Hematopoietic multipotent progenitor cell treated with erythropoietin and hydrocortisone succinate and interleukin-3 and kit ligand, for 15 days (in vitro differentiated cells): ENCODE data around the gene CLEC3B.

Experiments
- DNase-seq: peaks from one replicate; pipeline ENCODE4 v3.0.0-alpha.2; 2015; ENCODE audit warnings: low spot score

CLEC3B gene

GRCh38 chr3:45003406-45003805 is 22.7 kb upstream of the CLEC3B start:
- DNase-seq, result no peak

GRCh38 chr3:45003859-45004258 is 22.2 kb upstream of the CLEC3B start:
- no peak for DNase-seq

GRCh38 chr3:45007091-45007490 is 19.0 kb upstream of the CLEC3B start:
- DNase-seq, result no peak

GRCh38 chr3:45008117-45008516 is 18.0 kb upstream of the CLEC3B start:
- DNase-seq, result no peak

- DNase-seq, result no peak
Observed at GRCh38 chr3:45009868-45010267, 16.2 kb upstream of the CLEC3B start.

GRCh38 chr3:45010811-45011333 is 15.2 kb upstream of the CLEC3B start:
- no peak for DNase-seq

GRCh38 chr3:45011756-45012508 is 14.2 kb upstream of the CLEC3B start:
- DNase-seq, result no peak

GRCh38 chr3:45012577-45012976 is 13.5 kb upstream of the CLEC3B start:
- no peak for DNase-seq

GRCh38 chr3:45016916-45017315 is 9.2 kb upstream of the CLEC3B start:
- no peak for DNase-seq

GRCh38 chr3:45017821-45018220 is 8.3 kb upstream of the CLEC3B start:
- DNase-seq, result no peak

GRCh38 chr3:45020534-45020933 is 5.6 kb upstream of the CLEC3B start:
- DNase-seq, result no peak

GRCh38 chr3:45021524-45022297 is 4.4 kb upstream of the CLEC3B start:
- DNase-seq, result no peak

- no peak for DNase-seq
Observed at GRCh38 chr3:45023675-45024074, 2.4 kb upstream of the CLEC3B start.

GRCh38 chr3:45024542-45025255 is 1.4 kb upstream of the CLEC3B start:
- no peak for DNase-seq

- no peak for DNase-seq
Observed at GRCh38 chr3:45026957-45027356, 854 bp downstream of the CLEC3B start.

- no peak for DNase-seq
Observed at GRCh38 chr3:45027441-45027840, 1.3 kb downstream of the CLEC3B start.

GRCh38 chr3:45029216-45029615 is 3.1 kb downstream of the CLEC3B start:
- DNase-seq, result no peak

- no peak for DNase-seq
Observed at GRCh38 chr3:45029661-45030060, 3.6 kb downstream of the CLEC3B start.

GRCh38 chr3:45031531-45031930 is 5.4 kb downstream of the CLEC3B start:
- no peak for DNase-seq

- DNase-seq, result no peak
Observed at GRCh38 chr3:45032113-45032512, 6.0 kb downstream of the CLEC3B start.

- no peak for DNase-seq
Observed at GRCh38 chr3:45033791-45034190, 7.7 kb downstream of the CLEC3B start.

GRCh38 chr3:45034612-45035252 is 8.6 kb downstream of the CLEC3B start:
- DNase-seq, result no peak
